GM10248 (cell line): Measurements from ENCODE around the gene COMMD7.

ENCODE experiments used
- CTCF ChIA-PET: fragments of 300-600 bp; sonication (Branson Sonifier 250); formaldehyde crosslinking; extraction: SDS; loops from one replicate; lab custom pipeline; 2021; ENCODE audit warnings: antibody characterized with exemption; lab: Yijun Ruan, JAX
- POLR2A ChIA-PET: fragments of 350-650 bp; sonication (Branson Sonifier 250); formaldehyde crosslinking; extraction: SDS; loops from one replicate; lab custom pipeline; 2020; ENCODE audit warnings: antibody characterized with exemption; lab: Yijun Ruan, JAX
- DNase-seq: peaks from one replicate; pipeline ENCODE4 v3.0.0; 2012; ENCODE audit errors: extremely low spot score
- TF ChIP-seq, protein P1 (sequence below): IDR thresholded peaks from 2 replicates; pipeline ENCODE4 v1.5.1; 2012; ENCODE audit warnings: mild to moderate bottlenecking, low read depth; ENCODE audit errors: extremely low read depth, missing control alignments, control extremely low read depth

COMMD7 gene

DNA sequence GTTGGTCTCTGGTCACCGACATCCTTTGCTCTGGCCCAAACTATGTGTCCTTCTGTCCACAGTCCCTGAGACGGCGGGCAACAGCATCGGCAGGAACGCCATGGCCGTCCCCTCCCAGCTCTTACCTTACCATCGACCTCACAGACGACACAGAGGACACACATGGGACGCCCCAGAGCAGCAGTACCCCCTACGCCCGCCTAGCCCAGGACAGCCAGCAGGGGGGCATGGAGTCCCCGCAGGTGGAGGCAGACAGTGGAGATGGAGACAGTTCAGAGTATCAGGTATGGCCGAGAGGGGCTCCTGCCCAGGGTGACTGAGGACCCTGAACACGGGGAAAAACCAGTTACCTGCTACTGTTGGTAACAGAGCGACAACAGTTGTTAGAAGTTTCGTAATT lies 43.9 kb upstream of the COMMD7 start:
- CTCF ChIA-PET: interaction anchor here (1.3 to 1.5 kb wide), 2 partner anchors 9 to 11 kb away, joined by 4 to 7 read pairs; no protein-coding TSS in a partner anchor
- no peak for DNase-seq
- POLR2A ChIA-PET: no interaction called here
- TF ChIP-seq, protein P1, sequence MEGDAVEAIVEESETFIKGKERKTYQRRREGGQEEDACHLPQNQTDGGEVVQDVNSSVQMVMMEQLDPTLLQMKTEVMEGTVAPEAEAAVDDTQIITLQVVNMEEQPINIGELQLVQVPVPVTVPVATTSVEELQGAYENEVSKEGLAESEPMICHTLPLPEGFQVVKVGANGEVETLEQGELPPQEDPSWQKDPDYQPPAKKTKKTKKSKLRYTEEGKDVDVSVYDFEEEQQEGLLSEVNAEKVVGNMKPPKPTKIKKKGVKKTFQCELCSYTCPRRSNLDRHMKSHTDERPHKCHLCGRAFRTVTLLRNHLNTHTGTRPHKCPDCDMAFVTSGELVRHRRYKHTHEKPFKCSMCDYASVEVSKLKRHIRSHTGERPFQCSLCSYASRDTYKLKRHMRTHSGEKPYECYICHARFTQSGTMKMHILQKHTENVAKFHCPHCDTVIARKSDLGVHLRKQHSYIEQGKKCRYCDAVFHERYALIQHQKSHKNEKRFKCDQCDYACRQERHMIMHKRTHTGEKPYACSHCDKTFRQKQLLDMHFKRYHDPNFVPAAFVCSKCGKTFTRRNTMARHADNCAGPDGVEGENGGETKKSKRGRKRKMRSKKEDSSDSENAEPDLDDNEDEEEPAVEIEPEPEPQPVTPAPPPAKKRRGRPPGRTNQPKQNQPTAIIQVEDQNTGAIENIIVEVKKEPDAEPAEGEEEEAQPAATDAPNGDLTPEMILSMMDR: no peak

DNA sequence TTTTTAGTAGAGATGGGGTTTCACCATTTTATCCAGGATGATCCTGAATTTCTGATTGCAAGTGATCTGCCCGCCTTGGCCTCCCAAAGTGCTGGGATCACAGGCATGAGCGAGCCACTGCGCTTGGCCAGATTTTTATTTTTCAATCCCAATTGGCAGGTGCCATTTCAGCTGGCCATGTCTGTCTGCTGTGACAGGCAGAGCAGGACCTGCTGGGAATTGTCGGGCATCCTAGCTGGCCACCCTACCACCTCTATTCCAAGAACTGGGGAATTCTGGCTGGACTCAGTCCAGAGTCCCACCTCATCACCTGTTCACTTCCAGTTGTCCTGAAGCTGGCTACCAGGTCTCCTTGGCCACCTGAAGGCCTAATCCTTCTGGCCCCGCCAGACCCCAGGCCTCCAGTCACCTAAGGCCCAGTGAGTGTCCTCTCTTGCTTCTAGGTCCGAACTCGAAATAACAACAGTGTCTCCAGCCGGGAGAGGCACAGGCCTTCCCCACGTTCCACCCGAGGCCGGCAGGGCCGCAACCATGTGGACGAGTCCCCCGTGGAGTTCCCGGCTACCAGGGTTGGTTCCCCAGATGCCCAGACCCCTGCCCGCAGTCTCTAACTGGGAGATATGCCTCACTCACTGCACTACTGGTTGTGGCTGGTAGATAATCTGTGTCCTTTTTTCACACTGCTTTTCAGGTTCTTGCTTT lies 42.9 kb upstream of the COMMD7 start:
- DNase-seq: no peak
- ChIA-PET POLR2A (no interaction called here), CTCF (interaction anchor here (1.5 kb wide), 1 partner anchor 8 kb away, joined by 7 read pairs; no protein-coding TSS in a partner anchor)
- TF ChIP-seq, protein P1: no peak

DNA sequence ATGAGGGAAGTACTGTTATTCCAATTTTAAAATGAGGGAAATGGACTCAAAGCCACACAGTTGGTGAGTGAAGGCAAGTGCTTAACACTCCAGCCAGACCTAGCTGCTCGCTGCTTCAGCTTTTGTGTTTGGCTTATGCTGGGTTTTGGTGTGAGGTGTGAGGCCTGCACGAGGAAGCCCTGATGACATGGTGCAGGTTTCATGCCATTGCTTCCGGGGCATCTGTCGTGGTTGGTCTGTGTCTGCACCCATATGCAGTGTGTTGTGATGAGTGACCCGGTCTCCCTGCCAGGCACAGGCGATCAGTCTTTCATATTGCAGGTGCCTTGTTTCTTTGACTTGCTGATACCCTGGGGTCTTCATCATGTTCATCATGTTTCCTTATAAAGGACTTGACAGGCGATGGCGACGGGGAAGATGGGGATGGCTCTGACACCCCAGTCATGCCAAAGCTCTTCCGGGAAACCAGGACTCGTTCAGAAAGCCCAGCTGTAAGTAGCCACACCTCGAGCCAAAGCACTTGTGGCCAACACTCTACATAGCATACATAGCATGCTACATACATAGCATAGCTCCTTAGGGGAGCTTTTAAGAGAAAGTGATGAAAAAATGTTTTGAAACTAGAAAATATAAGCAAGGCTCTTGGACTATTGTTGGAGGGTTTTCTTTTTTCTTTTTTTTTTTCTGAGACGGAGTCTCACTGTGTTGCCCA lies 41.3 kb upstream of the COMMD7 start:
- CTCF ChIA-PET: interaction anchor here (1.3 to 1.4 kb wide), 2 partner anchors 132 to 264 kb away, joined by 3 read pairs; no protein-coding TSS in a partner anchor
- POLR2A ChIA-PET: no interaction called here
- no peak for DNase-seq
- TF ChIP-seq, protein P1: no peak

DNA sequence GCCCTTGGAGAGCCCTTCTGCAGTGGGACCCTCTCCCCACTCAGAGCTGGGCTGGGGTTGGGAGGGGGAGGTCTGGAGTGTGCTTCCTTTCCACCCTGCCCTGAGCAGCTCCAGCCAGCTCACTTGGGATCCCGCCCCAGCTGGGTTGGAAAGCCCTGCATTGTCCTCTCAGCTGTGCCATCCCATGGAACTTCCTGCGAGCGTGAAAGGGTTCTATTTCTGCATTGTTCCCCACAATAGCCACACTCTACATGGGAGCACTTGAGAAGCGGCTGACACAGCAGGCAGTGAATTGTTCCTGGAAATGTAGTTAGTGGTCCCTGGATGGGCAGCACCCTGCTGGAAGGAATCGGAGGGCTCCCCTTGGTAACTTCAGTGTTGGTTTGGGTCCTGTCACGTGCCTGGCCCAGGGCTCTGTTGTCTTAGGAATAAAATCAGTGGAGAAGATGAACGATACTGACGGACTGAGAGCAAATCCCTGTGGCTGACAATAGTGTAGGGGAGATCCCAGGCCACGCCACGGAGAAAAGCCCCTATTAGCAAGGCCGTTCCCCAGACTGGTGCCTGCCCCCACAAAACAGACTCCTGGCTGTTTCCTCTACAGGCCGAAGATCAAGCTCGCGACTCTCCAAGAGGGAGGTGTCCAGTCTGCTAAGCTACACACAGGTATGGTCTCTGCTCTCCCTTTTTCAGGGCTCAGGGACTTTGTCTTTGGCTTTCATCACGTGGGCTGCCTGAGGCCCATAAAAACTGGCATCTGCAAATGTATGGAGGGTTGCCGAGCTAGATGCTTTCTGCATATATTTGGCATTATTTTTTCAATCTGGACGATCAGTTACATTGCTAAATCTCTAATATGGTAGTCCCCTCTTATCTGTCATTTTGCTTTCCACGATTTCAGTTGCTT lies 37.7 kb upstream of the COMMD7 start:
- no peak for DNase-seq
- ChIA-PET POLR2A (no interaction called here), CTCF (interaction anchor here (0.7 to 8.6 kb wide), 5 partner anchors 9 to 208 kb away, joined by 3 to 224 read pairs (median 10); partner anchors contain the start of genes C20orf203 and DNMT3B)
- TF ChIP-seq, protein P1: no peak

DNA sequence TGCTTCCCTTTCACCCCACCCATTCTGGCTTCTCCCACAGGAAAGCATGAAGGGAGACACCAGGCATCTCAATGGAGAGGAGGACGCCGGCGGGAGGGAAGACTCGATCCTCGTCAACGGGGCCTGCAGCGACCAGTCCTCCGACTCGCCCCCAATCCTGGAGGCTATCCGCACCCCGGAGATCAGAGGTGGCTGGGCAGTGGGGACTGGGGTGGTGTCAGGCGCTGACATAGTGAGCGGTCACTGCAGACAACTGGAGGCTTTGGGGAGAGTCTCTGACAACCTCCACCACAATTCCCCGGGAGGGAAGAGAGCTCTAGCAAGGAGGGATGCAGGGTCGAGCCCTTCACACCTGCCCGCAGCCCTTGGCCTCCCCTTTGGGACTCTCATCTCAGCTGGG lies 37.0 kb upstream of the COMMD7 start:
- DNase-seq: no peak
- POLR2A ChIA-PET: no interaction called here
- CTCF ChIA-PET: interaction anchor here (0.7 to 8.6 kb wide), 5 partner anchors 10 to 207 kb away, joined by 3 to 224 read pairs (median 10); partner anchors contain the start of genes C20orf203 and DNMT3B
- TF ChIP-seq, protein P1: no peak
